GM23338 (cell line): ENCODE data around the gene COL4A6. TPM values are rescaled to one million over a fixed set of nuclear protein-coding genes. Genes with fewer than 3 reads are reported as not detected.

Experiments
- ATAC-seq: fragments of 200-7000 bp; cut with Tn5 transposase; 3 replicates; pipeline ENCODE4 v1.9.1; 2020
- DNase-seq: peaks from one replicate; pipeline ENCODE4 v3.0.0-alpha.2; 2015; ENCODE audit warnings: low spot score
- H2AFZ ChIP-seq: fragments of 200-600 bp; sonication (generic); 2 replicates; pipeline ENCODE4 v1.8.0; 2016; ENCODE audit warnings: antibody characterized with exemption, mild to moderate bottlenecking, moderate library complexity
- H3F3A ChIP-seq: fragments of 200-600 bp; sonication (generic); replicated peaks from 2 replicates; pipeline ENCODE4 v1.8.0; 2017; ENCODE audit warnings: antibody characterized with exemption, mixed run types, low read depth
- H3K27ac ChIP-seq: fragments of 200-600 bp; sonication (generic); 2 replicates; pipeline ENCODE4 v1.6.1; 2016; ENCODE audit warnings: low read depth
- H3K27me3 ChIP-seq: fragments of 200-600 bp; sonication (generic); 2 replicates; pipeline ENCODE4 v1.8.0; 2016; ENCODE audit warnings: mild to moderate bottlenecking, mixed run types, moderate library complexity; ENCODE audit not compliant: insufficient read depth
- H3K36me3 ChIP-seq: fragments of 200-600 bp; sonication (generic); 2 replicates; pipeline ENCODE4 v1.8.0; 2016; ENCODE audit warnings: mild to moderate bottlenecking; ENCODE audit not compliant: insufficient read depth
- H3K4me1 ChIP-seq: fragments of 200-600 bp; sonication (generic); 2 replicates; pipeline ENCODE4 v1.8.0; 2016; ENCODE audit warnings: mild to moderate bottlenecking, moderate library complexity; ENCODE audit not compliant: insufficient read depth
- H3K4me2 ChIP-seq: fragments of 200-600 bp; sonication (generic); 2 replicates; pipeline ENCODE4 v1.7.1; 2017; ENCODE audit warnings: mixed run types
- H3K4me3 ChIP-seq: fragments of 200-600 bp; sonication (generic); 2 replicates; pipeline ENCODE4 v1.6.1; 2016; ENCODE audit warnings: mixed run types
- H3K79me2 ChIP-seq: fragments of 200-600 bp; sonication (generic); replicated peaks from 2 replicates; pipeline ENCODE4 v1.8.0; 2017; ENCODE audit warnings: mild to moderate bottlenecking; ENCODE audit not compliant: insufficient read depth
- H3K9me2 ChIP-seq: fragments of 200-600 bp; sonication (generic); 2 replicates; pipeline ENCODE4 v1.8.0; 2017; ENCODE audit not compliant: insufficient read depth
- H4K20me1 ChIP-seq: fragments of 200-600 bp; sonication (generic); replicated peaks from 2 replicates; pipeline ENCODE4 v1.8.0; 2017; ENCODE audit warnings: mild to moderate bottlenecking; ENCODE audit not compliant: insufficient read depth
- H3K27ac Mint-ChIP-seq: 2 replicates; pipeline ENCODE4 v1.8.0; 2020; ENCODE audit warnings: inconsistent platforms, mild to moderate bottlenecking, moderate library complexity, mixed read lengths
- H3K27me3 Mint-ChIP-seq: 3 replicates; pipeline ENCODE4 v1.8.0; 2022; ENCODE audit warnings: low read depth, mild to moderate bottlenecking, moderate library complexity, mixed read lengths, inconsistent platforms; ENCODE audit not compliant: insufficient read depth, poor library complexity
- H3K36me3 Mint-ChIP-seq: 3 replicates; pipeline ENCODE4 v1.8.0; 2021; ENCODE audit warnings: low read depth, mild to moderate bottlenecking, inconsistent platforms, moderate library complexity, mixed read lengths
- H3K4me1 Mint-ChIP-seq: 3 replicates; pipeline ENCODE4 v1.8.0; 2020; ENCODE audit warnings: mild to moderate bottlenecking, inconsistent platforms, mixed read lengths
- H3K4me3 Mint-ChIP-seq: 3 replicates; pipeline ENCODE4 v1.8.0; 2021; ENCODE audit warnings: moderate library complexity, mild to moderate bottlenecking, inconsistent platforms, mixed read lengths
- H3K9me3 Mint-ChIP-seq: 3 replicates; pipeline ENCODE4 v1.8.0; 2020; ENCODE audit warnings: moderate library complexity, mild to moderate bottlenecking, inconsistent platforms, mixed read lengths
- CREB1 ChIP-seq: fragments of 250-450 bp; sonication (Bioruptor Pico); IDR thresholded peaks from 2 replicates; pipeline ENCODE4 v1.5.0; 2020; ENCODE audit warnings: low read depth, mild to moderate bottlenecking, moderate library complexity
- EZH2 ChIP-seq: fragments of 200-600 bp; sonication (generic); IDR thresholded peaks from one replicate; pipeline ENCODE4 v1.8.0; 2017; ENCODE audit warnings: antibody characterized with exemption, mild to moderate bottlenecking, low read depth; ENCODE audit not compliant: unreplicated experiment
- EZH2phosphoT487 ChIP-seq: fragments of 200-600 bp; sonication (generic); IDR thresholded peaks from one replicate; pipeline ENCODE4 v1.8.1; 2018; ENCODE audit warnings: antibody characterized with exemption; ENCODE audit not compliant: unreplicated experiment
- JUNB ChIP-seq: IDR thresholded peaks from one replicate; pipeline ENCODE4 v1.6.1; 2016; ENCODE audit warnings: antibody characterized with exemption; ENCODE audit not compliant: unreplicated experiment
- NANOG ChIP-seq: IDR thresholded peaks from 2 replicates; pipeline ENCODE4 v1.6.1; 2016; ENCODE audit warnings: antibody characterized with exemption, borderline replicate concordance
- POLR2AphosphoS5 ChIP-seq: IDR thresholded peaks from 2 replicates; pipeline ENCODE4 v1.6.1; 2016; ENCODE audit warnings: antibody characterized with exemption, low read depth
- STAT1 ChIP-seq: IDR thresholded peaks from one replicate; pipeline ENCODE4 v1.6.1; 2016; ENCODE audit warnings: antibody characterized with exemption; ENCODE audit not compliant: unreplicated experiment
- polyA plus RNA-seq: library from polyadenylated mRNA; unstranded; fragments of >200 nt; fragmentation: Nextera tagmentation; extraction: Ambion mirVana; gene quantifications from 2 replicates; pipeline ENCODE4 v1.2.1, GENCODE V29; 2016
- total RNA-seq: library from RNA; depleted of rRNA; stranded (reverse); fragments of >200 nt; shearing (Covaris generic); gene quantifications from 2 replicates; pipeline ENCODE4 v1.2.3, GENCODE V29; 2014
- TF ChIP-seq, protein P1 (sequence below): fragments of 250-450 bp; sonication (Bioruptor Pico); IDR thresholded peaks from 2 replicates; pipeline ENCODE4 v1.5.0; 2020; ENCODE audit warnings: mild to moderate bottlenecking, moderate library complexity

The COL4A6 gene
- total and polyA plus RNA-seq, 2 experiments from 2014 or later: 4.1 to 15.2 TPM

DNA sequence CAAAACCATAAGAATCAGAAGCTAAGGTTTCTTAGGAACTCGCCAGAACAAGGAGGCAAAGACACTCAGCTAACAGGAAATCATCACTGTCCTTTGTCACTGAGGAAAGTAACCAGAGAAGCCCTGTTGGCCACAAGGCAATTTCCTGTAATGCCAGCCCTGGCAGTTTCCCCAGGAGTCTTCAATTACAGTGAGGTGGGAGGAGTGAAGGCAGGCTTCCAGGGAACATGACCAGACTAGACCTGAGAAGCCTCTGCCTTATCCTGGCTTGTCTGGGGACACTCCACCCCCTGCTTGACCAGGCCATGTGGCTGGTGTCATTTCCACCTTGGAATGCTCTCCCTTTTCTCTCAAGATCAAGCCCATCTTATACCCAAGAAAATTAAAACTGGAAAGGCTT is 125.3 kb downstream of the COL4A6 start:
- H4K20me1 ChIP-seq: no peaks in the 10 kb centered on the region
- DNase-seq: peak; percentile 61
- Mint-ChIP-seq H3K27me3 (no peaks in the 10 kb centered on the region), H3K9me3 (no peaks in the 10 kb centered on the region; the same call in 2 of the 3 replicates), H3K4me3 (no peak overlapping the region), H3K36me3 (peaks cover 4% of the 10 kb centered on the region; the same call in 2 of the 3 replicates), H3K4me1 (peaks cover 6% of the 10 kb centered on the region; the same call in 2 of the 3 replicates), H3K27ac (peak overlapping the region; percentile 59; the same call in 1 of the 2 replicates)
- no peaks in the 10 kb centered on the region for H3K79me2 ChIP-seq
- no peak overlapping the region for H3K4me2 ChIP-seq
- TF ChIP-seq, protein P1, sequence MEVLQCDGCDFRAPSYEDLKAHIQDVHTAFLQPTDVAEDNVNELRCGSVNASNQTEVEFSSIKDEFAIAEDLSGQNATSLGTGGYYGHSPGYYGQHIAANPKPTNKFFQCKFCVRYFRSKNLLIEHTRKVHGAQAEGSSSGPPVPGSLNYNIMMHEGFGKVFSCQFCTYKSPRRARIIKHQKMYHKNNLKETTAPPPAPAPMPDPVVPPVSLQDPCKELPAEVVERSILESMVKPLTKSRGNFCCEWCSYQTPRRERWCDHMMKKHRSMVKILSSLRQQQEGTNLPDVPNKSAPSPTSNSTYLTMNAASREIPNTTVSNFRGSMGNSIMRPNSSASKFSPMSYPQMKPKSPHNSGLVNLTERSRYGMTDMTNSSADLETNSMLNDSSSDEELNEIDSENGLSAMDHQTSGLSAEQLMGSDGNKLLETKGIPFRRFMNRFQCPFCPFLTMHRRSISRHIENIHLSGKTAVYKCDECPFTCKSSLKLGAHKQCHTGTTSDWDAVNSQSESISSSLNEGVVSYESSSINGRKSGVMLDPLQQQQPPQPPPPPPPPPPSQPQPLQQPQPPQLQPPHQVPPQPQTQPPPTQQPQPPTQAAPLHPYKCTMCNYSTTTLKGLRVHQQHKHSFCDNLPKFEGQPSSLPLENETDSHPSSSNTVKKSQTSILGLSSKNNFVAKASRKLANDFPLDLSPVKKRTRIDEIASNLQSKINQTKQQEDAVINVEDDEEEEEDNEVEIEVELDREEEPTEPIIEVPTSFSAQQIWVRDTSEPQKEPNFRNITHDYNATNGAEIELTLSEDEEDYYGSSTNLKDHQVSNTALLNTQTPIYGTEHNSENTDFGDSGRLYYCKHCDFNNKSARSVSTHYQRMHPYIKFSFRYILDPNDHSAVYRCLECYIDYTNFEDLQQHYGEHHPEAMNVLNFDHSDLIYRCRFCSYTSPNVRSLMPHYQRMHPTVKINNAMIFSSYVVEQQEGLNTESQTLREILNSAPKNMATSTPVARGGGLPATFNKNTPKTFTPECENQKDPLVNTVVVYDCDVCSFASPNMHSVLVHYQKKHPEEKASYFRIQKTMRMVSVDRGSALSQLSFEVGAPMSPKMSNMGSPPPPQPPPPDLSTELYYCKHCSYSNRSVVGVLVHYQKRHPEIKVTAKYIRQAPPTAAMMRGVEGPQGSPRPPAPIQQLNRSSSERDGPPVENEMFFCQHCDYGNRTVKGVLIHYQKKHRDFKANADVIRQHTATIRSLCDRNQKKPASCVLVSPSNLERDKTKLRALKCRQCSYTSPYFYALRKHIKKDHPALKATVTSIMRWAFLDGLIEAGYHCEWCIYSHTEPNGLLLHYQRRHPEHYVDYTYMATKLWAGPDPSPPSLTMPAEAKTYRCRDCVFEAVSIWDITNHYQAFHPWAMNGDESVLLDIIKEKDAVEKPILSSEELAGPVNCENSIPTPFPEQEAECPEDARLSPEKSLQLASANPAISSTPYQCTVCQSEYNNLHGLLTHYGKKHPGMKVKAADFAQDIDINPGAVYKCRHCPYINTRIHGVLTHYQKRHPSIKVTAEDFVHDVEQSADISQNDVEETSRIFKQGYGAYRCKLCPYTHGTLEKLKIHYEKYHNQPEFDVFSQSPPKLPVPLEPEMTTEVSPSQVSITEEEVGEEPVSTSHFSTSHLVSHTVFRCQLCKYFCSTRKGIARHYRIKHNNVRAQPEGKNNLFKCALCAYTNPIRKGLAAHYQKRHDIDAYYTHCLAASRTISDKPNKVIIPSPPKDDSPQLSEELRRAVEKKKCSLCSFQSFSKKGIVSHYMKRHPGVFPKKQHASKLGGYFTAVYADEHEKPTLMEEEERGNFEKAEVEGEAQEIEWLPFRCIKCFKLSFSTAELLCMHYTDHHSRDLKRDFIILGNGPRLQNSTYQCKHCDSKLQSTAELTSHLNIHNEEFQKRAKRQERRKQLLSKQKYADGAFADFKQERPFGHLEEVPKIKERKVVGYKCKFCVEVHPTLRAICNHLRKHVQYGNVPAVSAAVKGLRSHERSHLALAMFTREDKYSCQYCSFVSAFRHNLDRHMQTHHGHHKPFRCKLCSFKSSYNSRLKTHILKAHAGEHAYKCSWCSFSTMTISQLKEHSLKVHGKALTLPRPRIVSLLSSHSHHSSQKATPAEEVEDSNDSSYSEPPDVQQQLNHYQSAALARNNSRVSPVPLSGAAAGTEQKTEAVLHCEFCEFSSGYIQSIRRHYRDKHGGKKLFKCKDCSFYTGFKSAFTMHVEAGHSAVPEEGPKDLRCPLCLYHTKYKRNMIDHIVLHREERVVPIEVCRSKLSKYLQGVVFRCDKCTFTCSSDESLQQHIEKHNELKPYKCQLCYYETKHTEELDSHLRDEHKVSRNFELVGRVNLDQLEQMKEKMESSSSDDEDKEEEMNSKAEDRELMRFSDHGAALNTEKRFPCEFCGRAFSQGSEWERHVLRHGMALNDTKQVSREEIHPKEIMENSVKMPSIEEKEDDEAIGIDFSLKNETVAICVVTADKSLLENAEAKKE: no peak
- no peak for TF ChIP-seq NANOG
- TF ChIP-seq POLR2AphosphoS5: no peak
- no peak for TF ChIP-seq EZH2
- H3K27ac ChIP-seq: no peak overlapping the region
- no peaks in the 10 kb centered on the region; the same call in 1 of the 2 replicates for H3K4me1 ChIP-seq
- H3F3A ChIP-seq: no peaks in the 10 kb centered on the region
- H2AFZ ChIP-seq: no peak overlapping the region
- no peak overlapping the region for H3K4me3 ChIP-seq
- H3K9me2 ChIP-seq: no peaks in the 10 kb centered on the region
- peak; percentile 80 for ATAC-seq
- H3K36me3 ChIP-seq: no peaks in the 10 kb centered on the region
- no peaks in the 10 kb centered on the region for H3K27me3 ChIP-seq

DNA sequence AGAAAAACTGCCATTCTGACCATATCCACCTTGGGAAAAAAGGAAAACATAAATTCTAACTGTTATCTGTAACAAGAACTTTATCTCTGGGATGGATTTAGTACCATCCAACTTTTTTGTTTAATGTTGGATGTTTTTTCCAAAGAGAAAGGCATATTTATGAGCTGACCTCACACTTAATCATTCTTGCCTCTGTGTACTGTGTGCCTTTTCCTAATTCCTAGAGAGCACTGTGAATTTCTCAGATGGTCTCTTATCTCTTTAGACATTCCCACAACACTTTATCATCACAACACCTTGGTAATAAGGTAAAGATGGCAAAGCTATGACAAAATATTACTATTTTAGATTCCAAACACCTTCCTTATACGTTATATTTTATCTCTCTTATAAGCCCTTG is 126.2 kb downstream of the COL4A6 start:
- Histone ChIP-seq H2AFZ (no peak overlapping the region), H3K9me2 (no peaks in the 10 kb centered on the region), H3F3A (no peaks in the 10 kb centered on the region), H3K27me3 (no peaks in the 10 kb centered on the region), H3K79me2 (no peaks in the 10 kb centered on the region), H3K4me1 (no peaks in the 10 kb centered on the region; the same call in 1 of the 2 replicates), H3K4me3 (no peak overlapping the region), H3K27ac (no peak overlapping the region), H4K20me1 (no peaks in the 10 kb centered on the region), H3K36me3 (no peaks in the 10 kb centered on the region), H3K4me2 (no peak overlapping the region)
- Mint-ChIP-seq H3K9me3 (no peaks in the 10 kb centered on the region; the same call in 2 of the 3 replicates), H3K4me3 (no peak overlapping the region), H3K36me3 (peaks cover 2% of the 10 kb centered on the region; the same call in 2 of the 3 replicates), H3K4me1 (peaks cover 6% of the 10 kb centered on the region; the same call in 2 of the 3 replicates), H3K27me3 (no peaks in the 10 kb centered on the region), H3K27ac (no peak overlapping the region)
- TF ChIP-seq POLR2AphosphoS5 (no peak), CREB1 (CRISPR knock-in tag) (no peak), STAT1 (no peak), EZH2phosphoT487 (no peak), JUNB (no peak)
- ATAC-seq (no peak), DNase-seq (no peak)
